Type B pancreatic cell (in vitro differentiated cells): ENCODE data around the gene RING1. TPM values are rescaled to one million over a fixed set of nuclear protein-coding genes. Genes with fewer than 3 reads are reported as not detected.
A peak's percentile ranks its signal among the peaks of the same experiment; 100 is the strongest.

ENCODE experiments used
- DNase-seq: peaks from one replicate; pipeline ENCODE4 v3.0.0; 2021; ENCODE audit warnings: mixed read lengths; ENCODE audit not compliant: unreplicated experiment; ENCODE audit errors: extremely low spot score
- H3K27ac Mint-ChIP-seq: 2 replicates; pipeline ENCODE4 v1.8.0; 2021; ENCODE audit warnings: mild to moderate bottlenecking, mixed read lengths
- H3K27me3 Mint-ChIP-seq: 2 replicates; pipeline ENCODE4 v1.8.0; 2021; ENCODE audit warnings: mixed read lengths
- H3K36me3 Mint-ChIP-seq: 2 replicates; pipeline ENCODE4 v1.8.0; 2021; ENCODE audit warnings: mixed read lengths
- H3K4me1 Mint-ChIP-seq: one replicate; pipeline ENCODE4 v1.8.0; 2021; ENCODE audit warnings: mixed read lengths; ENCODE audit not compliant: unreplicated experiment
- H3K4me3 Mint-ChIP-seq: 2 replicates; pipeline ENCODE4 v1.8.0; 2021; ENCODE audit warnings: mild to moderate bottlenecking, mixed read lengths
- H3K9me3 Mint-ChIP-seq: 2 replicates; pipeline ENCODE4 v1.8.0; 2021; ENCODE audit warnings: mixed read lengths
- CTCF ChIP-seq: fragments of 200-600 bp; sonication (generic); conservative IDR thresholded peaks from 2 replicates; pipeline ENCODE4 v1.5.0; 2021; ENCODE audit warnings: antibody characterized with exemption, mild to moderate bottlenecking
- total RNA-seq: library from RNA; stranded (reverse); gene quantifications from 2 replicates; pipeline ENCODE4 v1.2.1, GENCODE V29; 2021; ENCODE audit warnings: low replicate concordance

The RING1 gene
- total RNA-seq, 1 donor from 2014 or later: 60.4 TPM

- Mint-ChIP-seq H3K9me3 (no peaks in the 10 kb centered on the region), H3K27me3 (peaks cover 4% of the 10 kb centered on the region), H3K36me3 (peaks cover 34% of the 10 kb centered on the region), H3K27ac (peak overlapping the region; percentile 84), H3K4me3 (peak overlapping the region; percentile 100), H3K4me1 (peaks cover 58% of the 10 kb centered on the region)
- DNase-seq: no peak
- peak; percentile 82 for TF ChIP-seq CTCF
Observed at GRCh38 chr6:33197431-33198048, 10.8 kb upstream of the RING1 start.

- Mint-ChIP-seq H3K27me3 (no peaks in the 10 kb centered on the region), H3K27ac (peak overlapping the region; percentile 84), H3K4me3 (peak overlapping the region; percentile 100), H3K4me1 (peaks cover 66% of the 10 kb centered on the region), H3K9me3 (no peaks in the 10 kb centered on the region), H3K36me3 (peaks cover 41% of the 10 kb centered on the region)
- no peak for DNase-seq
- no peak for TF ChIP-seq CTCF
Observed at GRCh38 chr6:33198159-33198852, 10.0 kb upstream of the RING1 start.

- no peak for TF ChIP-seq CTCF
- Mint-ChIP-seq H3K36me3 (peaks cover 43% of the 10 kb centered on the region), H3K27ac (peak overlapping the region; percentile 87), H3K9me3 (no peaks in the 10 kb centered on the region), H3K4me3 (peak overlapping the region; percentile 100), H3K4me1 (peaks cover 66% of the 10 kb centered on the region), H3K27me3 (no peaks in the 10 kb centered on the region)
- DNase-seq: no peak
Observed at GRCh38 chr6:33198853-33199436, 9.4 kb upstream of the RING1 start.

GRCh38 chr6:33199687-33200218, 8.5 kb upstream of the RING1 start:
- DNase-seq: no peak
- peaks cover 66% of the 10 kb centered on the region for H3K4me1 Mint-ChIP-seq
- H3K4me3 Mint-ChIP-seq: peak overlapping the region; percentile 100
- no peaks in the 10 kb centered on the region for H3K27me3 Mint-ChIP-seq
- peaks cover 46% of the 10 kb centered on the region for H3K36me3 Mint-ChIP-seq
- peak overlapping the region; percentile 87 for H3K27ac Mint-ChIP-seq
- TF ChIP-seq CTCF: no peak
- no peaks in the 10 kb centered on the region for H3K9me3 Mint-ChIP-seq

- peak within 1 kb of the TSS; percentile 100 for H3K4me3 Mint-ChIP-seq
- H3K4me1 Mint-ChIP-seq: peaks cover 66% of the 10 kb centered on the region
- DNase-seq: peak; percentile 98
- no peaks in the 10 kb centered on the region for H3K9me3 Mint-ChIP-seq
- no peaks in the 10 kb centered on the region for H3K27me3 Mint-ChIP-seq
- H3K27ac Mint-ChIP-seq: peak within 1 kb of the TSS; percentile 99
- H3K36me3 Mint-ChIP-seq: peaks cover 41% of the 10 kb centered on the region
- no peak for TF ChIP-seq CTCF
Observed at GRCh38 chr6:33200219-33201146, 7.8 kb upstream of the RING1 start, which contains the start of the genes RXRB and SLC39A7. Gene RXRB (minus strand): TSS chr6:33200665. CDS start chr6:33200476, 189 bp downstream. Gene SLC39A7 (plus strand): TSS chr6:33200867. CDS start chr6:33201246, 379 bp downstream.
